Measurements from ENCODE around the gene FAM209B. TPM values are rescaled to one million over a fixed set of nuclear protein-coding genes. Genes with fewer than 3 reads are reported as not detected.
"Not testable (repeated sequence)": the region's sequence is repeated elsewhere in the genome, so short reads cannot be mapped to it uniquely, and the experiment has no call there.

FAM209B gene
- total and polyA plus RNA-seq, 3 experiments from 2014 or later, result 0.46 to 1.2 (median 0.61) TPM

GRCh38 chr20:56542489-56543030, 9.5 kb downstream of the FAM209B start:
- Histone ChIP-seq H3K4me1 (ENCODE audit: insufficient read depth, low read length) (no peaks in the 10 kb centered on the region), H3K36me3 (ENCODE audit: insufficient read depth, low read length) (no peaks in the 10 kb centered on the region), H3K27ac (ENCODE audit: low read depth, low read length) (no peak overlapping the region), H3K4me3 (ENCODE audit: low read length) (no peak overlapping the region), H3K27me3 (ENCODE audit: insufficient read depth, low read length, poor library complexity, severe bottlenecking) (no peaks in the 10 kb centered on the region), H3K9me3 (ENCODE audit: low read length) (no peaks in the 10 kb centered on the region)
- Mint-ChIP-seq H3K36me3 (no peaks in the 10 kb centered on the region), H3K9me3 (no peaks in the 10 kb centered on the region), H3K4me3 (no peak overlapping the region), H3K27me3 (peaks cover 0 to 2% of the 10 kb centered on the region in 2 donors), H3K4me1 (no peaks in the 10 kb centered on the region), H3K27ac (no peak overlapping the region)
- ChIA-PET POLR2A (no interaction called here), CTCF (interaction anchor here (0.8 kb wide), 1 partner anchor 8 kb away, joined by 3 read pairs; no protein-coding TSS in a partner anchor)
- no peak for DNase-seq

- no peaks in the 10 kb centered on the region for H3K9me3 ChIP-seq (ENCODE audit: low read length)
- CTCF ChIA-PET, result interaction anchor here (1.9 to 2.2 kb wide), 3 partner anchors 9 to 1045 kb away, joined by 8 to 10 read pairs (median 8); no protein-coding TSS in a partner anchor
- H3K27ac Mint-ChIP-seq, result peak overlapping the region in 1 of 8 donors; percentile 2
These were observed 18.5 kb downstream of the FAM209B start for GRCh38 chr20:56551571-56551970.

GRCh38 chr20:56552911-56553629, 20.0 kb downstream of the FAM209B start:
- no peaks in the 10 kb centered on the region for H3K9me3 ChIP-seq (ENCODE audit: low read length)
- H3K4me3 Mint-ChIP-seq, result no peak overlapping the region
- H3K4me3 ChIP-seq (ENCODE audit: low read length), result no peak overlapping the region
- no peak overlapping the region for H3K27ac ChIP-seq (ENCODE audit: low read depth, low read length)
- no peak overlapping the region for H3K27ac Mint-ChIP-seq
- ChIA-PET POLR2A (no interaction called here), CTCF (no interaction called here)
- H3K4me1 Mint-ChIP-seq, result no peaks in the 10 kb centered on the region
- no peaks in the 10 kb centered on the region for H3K36me3 Mint-ChIP-seq
- H3K27me3 Mint-ChIP-seq, result peaks cover 0 to 10% of the 10 kb centered on the region in 2 donors
- no peaks in the 10 kb centered on the region for H3K36me3 ChIP-seq (ENCODE audit: insufficient read depth, low read length)
- H3K9me3 Mint-ChIP-seq, result no peaks in the 10 kb centered on the region
- no peaks in the 10 kb centered on the region for H3K4me1 ChIP-seq (ENCODE audit: insufficient read depth, low read length)
- DNase-seq, result no peak
- no peaks in the 10 kb centered on the region for H3K27me3 ChIP-seq (ENCODE audit: insufficient read depth, low read length, poor library complexity, severe bottlenecking)

More at GRCh38 chr20:56551571-56551970, 18.5 kb downstream of the FAM209B start:
- Histone ChIP-seq H3K27me3 (ENCODE audit: insufficient read depth, low read length, poor library complexity, severe bottlenecking) (no peaks in the 10 kb centered on the region), H3K4me3 (ENCODE audit: low read length) (no peak overlapping the region), H3K4me1 (ENCODE audit: insufficient read depth, low read length) (no peaks in the 10 kb centered on the region), H3K27ac (ENCODE audit: low read depth, low read length) (no peak overlapping the region), H3K36me3 (ENCODE audit: insufficient read depth, low read length) (no peaks in the 10 kb centered on the region)
- no peak for DNase-seq
- no peaks in the 10 kb centered on the region for H3K4me1 Mint-ChIP-seq
- no peaks in the 10 kb centered on the region for H3K36me3 Mint-ChIP-seq
- POLR2A ChIA-PET, result no interaction called here
- no peaks in the 10 kb centered on the region for H3K9me3 Mint-ChIP-seq
- H3K27me3 Mint-ChIP-seq, result peaks cover 0 to 10% of the 10 kb centered on the region in 2 donors
- no peak overlapping the region for H3K4me3 Mint-ChIP-seq

- H3K27ac Mint-ChIP-seq, result no peak overlapping the region
- DNase-seq, result no peak
- Histone ChIP-seq H3K27me3 (ENCODE audit: insufficient read depth, low read length, poor library complexity, severe bottlenecking) (no peaks in the 10 kb centered on the region), H3K4me3 (ENCODE audit: low read length) (no peak overlapping the region), H3K27ac (ENCODE audit: low read depth, low read length) (no peak overlapping the region), H3K9me3 (ENCODE audit: low read length) (no peaks in the 10 kb centered on the region), H3K36me3 (ENCODE audit: insufficient read depth, low read length) (no peaks in the 10 kb centered on the region), H3K4me1 (ENCODE audit: insufficient read depth, low read length) (no peaks in the 10 kb centered on the region)
- no peaks in the 10 kb centered on the region for H3K36me3 Mint-ChIP-seq
- POLR2A ChIA-PET, result no interaction called here
- no peaks in the 10 kb centered on the region for H3K9me3 Mint-ChIP-seq
- CTCF ChIA-PET, result no interaction called here
- peaks cover 0 to 3% of the 10 kb centered on the region in 2 donors for H3K27me3 Mint-ChIP-seq
- H3K4me1 Mint-ChIP-seq, result no peaks in the 10 kb centered on the region
- no peak overlapping the region for H3K4me3 Mint-ChIP-seq
These were observed 21.8 kb downstream of the FAM209B start for GRCh38 chr20:56554869-56555268.

- H3K4me3 Mint-ChIP-seq, result no peak overlapping the region
- POLR2A ChIA-PET, result no interaction called here
These were observed 25.9 kb downstream of the FAM209B start for GRCh38 chr20:56558968-56559367.

GRCh38 chr20:56564526-56564925, 31.5 kb downstream of the FAM209B start:
- H3K27me3 ChIP-seq (ENCODE audit: insufficient read depth, low read length, poor library complexity, severe bottlenecking); H3K4me1 ChIP-seq (ENCODE audit: insufficient read depth, low read length); H3K4me1 Mint-ChIP-seq; H3K36me3 Mint-ChIP-seq; H3K9me3 ChIP-seq (ENCODE audit: low read length); POLR2A ChIA-PET; DNase-seq; H3K9me3 Mint-ChIP-seq; H3K27ac ChIP-seq (ENCODE audit: low read depth, low read length); CTCF ChIA-PET; H3K27ac Mint-ChIP-seq; H3K4me3 Mint-ChIP-seq; H3K36me3 ChIP-seq (ENCODE audit: insufficient read depth, low read length); H3K4me3 ChIP-seq (ENCODE audit: low read length): not testable (repeated sequence)
- H3K27me3 Mint-ChIP-seq, result peaks cover 5 to 13% of the 10 kb centered on the region in 2 donors

More at GRCh38 chr20:56558968-56559367, 25.9 kb downstream of the FAM209B start:
- Mint-ChIP-seq H3K36me3 (no peaks in the 10 kb centered on the region), H3K27me3 (peaks cover 0 to 8% of the 10 kb centered on the region in 2 donors), H3K27ac (no peak overlapping the region), H3K4me1 (no peaks in the 10 kb centered on the region), H3K9me3 (no peaks in the 10 kb centered on the region)
- Histone ChIP-seq H3K9me3 (ENCODE audit: low read length) (no peaks in the 10 kb centered on the region), H3K4me1 (ENCODE audit: insufficient read depth, low read length) (no peaks in the 10 kb centered on the region), H3K36me3 (ENCODE audit: insufficient read depth, low read length) (no peaks in the 10 kb centered on the region), H3K27ac (ENCODE audit: low read depth, low read length) (no peak overlapping the region), H3K27me3 (ENCODE audit: insufficient read depth, low read length, poor library complexity, severe bottlenecking) (no peaks in the 10 kb centered on the region), H3K4me3 (ENCODE audit: low read length) (no peak overlapping the region)
- no peak for DNase-seq
- CTCF ChIA-PET, result no interaction called here

- no peak overlapping the region for H3K27ac Mint-ChIP-seq
- no peak for DNase-seq
- peaks cover 0 to 2% (median 0%) of the 10 kb centered on the region in 5 donors for H3K9me3 Mint-ChIP-seq
- Histone ChIP-seq H3K36me3 (ENCODE audit: insufficient read depth, low read length) (no peaks in the 10 kb centered on the region), H3K27me3 (ENCODE audit: insufficient read depth, low read length, poor library complexity, severe bottlenecking) (no peaks in the 10 kb centered on the region), H3K9me3 (ENCODE audit: low read length) (no peaks in the 10 kb centered on the region), H3K4me1 (ENCODE audit: insufficient read depth, low read length) (no peaks in the 10 kb centered on the region), H3K4me3 (ENCODE audit: low read length) (no peak overlapping the region), H3K27ac (ENCODE audit: low read depth, low read length) (no peak overlapping the region)
- H3K4me3 Mint-ChIP-seq, result no peak overlapping the region
- CTCF ChIA-PET, result interaction anchor here (0.6 kb wide), 1 partner anchor 1570 kb away, joined by 3 read pairs; no protein-coding TSS in a partner anchor
- no peaks in the 10 kb centered on the region for H3K36me3 Mint-ChIP-seq
- POLR2A ChIA-PET, result no interaction called here
- no peaks in the 10 kb centered on the region for H3K4me1 Mint-ChIP-seq
- peaks cover 10 to 16% of the 10 kb centered on the region in 2 donors for H3K27me3 Mint-ChIP-seq
These were observed 32.5 kb downstream of the FAM209B start for GRCh38 chr20:56565511-56565910.

GRCh38 chr20:56566621-56567020, 33.6 kb downstream of the FAM209B start:
- Mint-ChIP-seq H3K27ac (no peak overlapping the region), H3K9me3 (peaks cover 0 to 2% (median 0%) of the 10 kb centered on the region in 5 donors), H3K4me1 (no peaks in the 10 kb centered on the region), H3K36me3 (no peaks in the 10 kb centered on the region), H3K27me3 (peaks cover 14 to 16% of the 10 kb centered on the region in 2 donors), H3K4me3 (no peak overlapping the region)
- H3K9me3 ChIP-seq (ENCODE audit: low read length), result no peaks in the 10 kb centered on the region
- H3K4me3 ChIP-seq (ENCODE audit: low read length), result no peak overlapping the region
- H3K27ac ChIP-seq (ENCODE audit: low read depth, low read length), result no peak overlapping the region
- ChIA-PET POLR2A (no interaction called here), CTCF (no interaction called here)
- DNase-seq, result no peak
- H3K4me1 ChIP-seq (ENCODE audit: insufficient read depth, low read length), result no peaks in the 10 kb centered on the region
- no peaks in the 10 kb centered on the region for H3K36me3 ChIP-seq (ENCODE audit: insufficient read depth, low read length)
- H3K27me3 ChIP-seq (ENCODE audit: insufficient read depth, low read length, poor library complexity, severe bottlenecking), result no peaks in the 10 kb centered on the region

Data from CD8-positive, alpha-beta memory T cell (primary cell).